SK-N-SH (cell line): ENCODE data around the gene RASGRF2. TPM values are rescaled to one million over a fixed set of nuclear protein-coding genes. Genes with fewer than 3 reads are reported as not detected.
"Not testable (repeated sequence)": the region's sequence is repeated elsewhere in the genome, so short reads cannot be mapped to it uniquely, and the experiment has no call there.

Experiments used
- CTCF ChIA-PET: fragments of 300-600, 350-600 bp; formaldehyde crosslinking; extraction: SDS; loops from one replicate; lab custom pipeline; 2021; lab: Yijun Ruan, JAX
- POLR2A ChIA-PET: fragments of 350-600 bp; sonication (Branson Sonifier 250); formaldehyde crosslinking; extraction: SDS; loops from one replicate; lab custom pipeline; 2020; ENCODE audit warnings: antibody characterized with exemption, inconsistent platforms; lab: Yijun Ruan, JAX
- DNase-seq: peaks from one replicate; pipeline ENCODE4 v3.0.0; 2012
- H2AFZ ChIP-seq: fragments of 200-600 bp; sonication (generic); 2 replicates; pipeline ENCODE4 v1.8.1; 2016; ENCODE audit warnings: antibody characterized with exemption, mild to moderate bottlenecking, low read depth
- H3F3A ChIP-seq: fragments of 200-600 bp; sonication (generic); replicated peaks from 2 replicates; pipeline ENCODE3; 2016; ENCODE audit warnings: antibody characterized with exemption, mild to moderate bottlenecking; ENCODE audit not compliant: insufficient read depth
- H3K27ac ChIP-seq, 2 experiments: fragments of 200-500 bp in 1 of 2; fragments of 200-600 bp in 1 of 2; sonication (Bioruptor generic) in 1 of 2; sonication (generic), shearing (Covaris generic) in 1 of 2; 2 replicates each; pipeline versions ENCODE4 v1.5.1 to v1.6.1; 2014 to 2016; ENCODE audit warnings: low read depth in 2 of 2, inconsistent platforms in 1 of 2, low read length in 1 of 2, mild to moderate bottlenecking in 1 of 2, mixed read lengths in 1 of 2
- H3K27me3 ChIP-seq: fragments of 200-600 bp; sonication (generic), shearing (Covaris generic); 2 replicates; pipeline ENCODE4 v1.6.1; 2016; ENCODE audit warnings: mixed run types; ENCODE audit not compliant: insufficient read depth
- H3K36me3 ChIP-seq, 2 experiments: fragments of 200-500 bp in 1 of 2; fragments of 200-600 bp in 1 of 2; sonication (Bioruptor generic) in 1 of 2; sonication (generic) in 1 of 2; replicated peaks in 1 of 2; 2 replicates each; pipeline versions ENCODE3 to v1.5.1; 2014 to 2016; ENCODE audit warnings: low read length in 1 of 2, mild to moderate bottlenecking in 1 of 2; ENCODE audit not compliant: insufficient read depth in 2 of 2, control insufficient read depth in 1 of 2
- H3K4me1 ChIP-seq, 2 experiments: fragments of 200-500 bp in 1 of 2; fragments of 200-600 bp in 1 of 2; sonication (Bioruptor generic) in 1 of 2; sonication (generic), shearing (Covaris generic) in 1 of 2; 2 replicates each; pipeline versions ENCODE4 v1.5.1 to v1.6.1; 2014 to 2016; ENCODE audit warnings: low read depth in 1 of 2, low read length in 1 of 2, mixed run types in 1 of 2; ENCODE audit not compliant: insufficient read depth in 2 of 2, control insufficient read depth in 1 of 2
- H3K4me2 ChIP-seq: fragments of 200-600 bp; sonication (generic), shearing (Covaris generic); 2 replicates; pipeline ENCODE4 v1.6.1; 2017; ENCODE audit warnings: mixed run types
- H3K4me3 ChIP-seq, 2 experiments: fragments of 200-500 bp in 1 of 2; fragments of 200-600 bp in 1 of 2; sonication (Bioruptor generic) in 1 of 2; sonication (generic), shearing (Covaris generic) in 1 of 2; 2 replicates each; pipeline versions ENCODE4 v1.5.1 to v1.8.1; 2014 to 2016; ENCODE audit warnings: low read depth in 2 of 2, inconsistent platforms in 1 of 2, low read length in 1 of 2, mild to moderate bottlenecking in 1 of 2, mixed read lengths in 1 of 2, moderate library complexity in 1 of 2
- H3K79me2 ChIP-seq: fragments of 200-600 bp; sonication (generic); 2 replicates; pipeline ENCODE4 v1.8.1; 2017; ENCODE audit warnings: mild to moderate bottlenecking; ENCODE audit not compliant: insufficient read depth
- H3K9ac ChIP-seq: fragments of 200-600 bp; sonication (generic); 2 replicates; pipeline ENCODE4 v1.6.1; 2017; ENCODE audit warnings: mixed run types
- H3K9me2 ChIP-seq: fragments of 200-600 bp; sonication (generic); 2 replicates; pipeline ENCODE4 v1.6.1; 2017; ENCODE audit warnings: mixed run types
- H3K9me3 ChIP-seq: fragments of 200-600 bp; sonication (generic); 2 replicates; pipeline ENCODE4 v1.6.1; 2017; ENCODE audit warnings: mixed run types, mild to moderate bottlenecking, moderate library complexity
- H4K20me1 ChIP-seq: fragments of 200-600 bp; sonication (generic); 2 replicates; pipeline ENCODE4 v1.6.1; 2017; ENCODE audit warnings: mild to moderate bottlenecking, mixed run types; ENCODE audit not compliant: insufficient read depth
- EP300 ChIP-seq, 2 experiments: IDR thresholded peaks; 2 replicates each; pipeline versions ENCODE4 v1.4.0 to v1.6.1; 2012; ENCODE audit warnings: borderline replicate concordance in 1 of 2, low read depth in 1 of 2, low read length in 1 of 2
- FOXM1 ChIP-seq: IDR thresholded peaks from 2 replicates; pipeline ENCODE4 v1.4.0; 2012; ENCODE audit warnings: low read depth, mild to moderate bottlenecking
- RFX5 ChIP-seq: IDR thresholded peaks from 2 replicates; pipeline ENCODE4 v1.6.1; 2012; ENCODE audit warnings: mild to moderate bottlenecking, improper control_type of control experiment, low read length
- TEAD4 ChIP-seq: IDR thresholded peaks from 2 replicates; pipeline ENCODE4 v1.4.0; 2012; ENCODE audit warnings: mild to moderate bottlenecking, borderline replicate concordance; ENCODE audit not compliant: insufficient read depth
- WGBS: methylation state at CpG from one replicate; pipeline ENCODE4 v1.1.6; 2017; ENCODE audit warnings: low lambda C conversion rate; 5-methylcytosine and 5-hydroxymethylcytosine counted together
- polyA plus RNA-seq, 3 experiments: library from polyadenylated mRNA; depleted of rRNA; stranded (reverse); fragments of >200 nt; gene quantifications; 2 replicates each; pipeline ENCODE4 v1.2.3, GENCODE V29; 2012
- TF ChIP-seq, protein P1 (sequence below): IDR thresholded peaks from 2 replicates; pipeline ENCODE4 v1.4.0; 2012; ENCODE audit warnings: low read depth
- TF ChIP-seq, protein P2 (sequence below): IDR thresholded peaks from 2 replicates; pipeline ENCODE4 v1.6.1; 2012; ENCODE audit warnings: mild to moderate bottlenecking, low read depth, low read length, moderate library complexity
- TF ChIP-seq, protein P3 (sequence below): IDR thresholded peaks from 2 replicates; pipeline ENCODE4 v1.4.0; 2012; ENCODE audit warnings: low read depth, borderline replicate concordance

RASGRF2 gene
- polyA plus RNA-seq, 1 of the 3 experiments (the other 2 are of a cell fraction) = under 0.01 TPM

DNA sequence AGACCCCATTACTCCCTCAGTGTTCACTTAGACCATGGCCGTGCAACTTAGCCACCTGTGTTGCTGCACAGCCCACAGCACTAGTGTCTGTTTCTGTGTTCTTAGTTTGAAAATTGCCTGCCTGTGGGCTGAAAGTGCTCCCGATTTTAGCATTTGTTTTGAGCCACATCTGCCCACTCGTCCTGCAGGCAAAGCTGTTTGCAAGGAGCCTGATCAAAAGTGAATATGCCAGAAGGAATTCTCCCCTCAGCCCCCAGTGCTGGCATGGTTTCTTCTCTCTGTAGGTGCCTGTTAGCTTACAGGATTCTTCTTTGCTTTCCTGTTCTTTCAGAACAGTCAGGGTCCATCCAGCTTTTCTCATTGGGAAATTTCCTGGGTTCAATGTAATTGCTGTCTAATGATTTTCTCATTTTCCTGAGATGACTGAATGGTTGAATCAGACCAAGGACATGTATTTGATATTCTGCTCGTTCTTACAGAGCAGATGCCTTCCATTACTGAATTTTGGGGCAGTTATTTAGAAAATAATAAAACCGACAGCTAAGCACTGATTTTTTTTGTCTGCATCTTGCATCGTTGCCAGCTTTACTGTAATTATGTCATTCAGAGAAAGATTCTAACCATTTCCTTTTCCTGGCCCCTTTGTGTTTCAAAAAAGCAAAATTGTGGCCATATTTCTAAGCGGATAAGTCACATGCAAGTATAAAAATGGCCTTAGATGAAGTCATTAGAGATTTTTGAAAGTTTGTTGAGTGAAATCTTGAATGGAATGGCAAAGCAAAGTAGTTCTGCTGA, 161.9 kb downstream of the RASGRF2 start:
- no peaks in the 10 kb centered on the region for H4K20me1 ChIP-seq
- no peak overlapping the region for H3K9ac ChIP-seq
- H3K79me2 ChIP-seq = no peaks in the 10 kb centered on the region
- ChIA-PET CTCF (interaction anchor here (1.1 kb wide), 1 partner anchor 43 kb away, joined by 4 read pairs; no protein-coding TSS in a partner anchor), POLR2A (no interaction called here)
- DNase-seq = no peak
- no peaks in the 10 kb centered on the region for H3K9me2 ChIP-seq
- no peak overlapping the region for H3K27ac ChIP-seq
- H3K36me3 ChIP-seq = no peaks in the 10 kb centered on the region
- TF ChIP-seq FOXM1 (no peak), TEAD4 (no peak), RFX5 (no peak), EP300 (IDR thresholded peaks at IDR 0.05; ENCODE audit: borderline replicate concordance in 1 of 2, low read depth in 1 of 2, low read length in 1 of 2) (no peak)
- TF ChIP-seq, protein P1, sequence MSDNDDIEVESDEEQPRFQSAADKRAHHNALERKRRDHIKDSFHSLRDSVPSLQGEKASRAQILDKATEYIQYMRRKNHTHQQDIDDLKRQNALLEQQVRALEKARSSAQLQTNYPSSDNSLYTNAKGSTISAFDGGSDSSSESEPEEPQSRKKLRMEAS = no peak
- TF ChIP-seq, protein P2, sequence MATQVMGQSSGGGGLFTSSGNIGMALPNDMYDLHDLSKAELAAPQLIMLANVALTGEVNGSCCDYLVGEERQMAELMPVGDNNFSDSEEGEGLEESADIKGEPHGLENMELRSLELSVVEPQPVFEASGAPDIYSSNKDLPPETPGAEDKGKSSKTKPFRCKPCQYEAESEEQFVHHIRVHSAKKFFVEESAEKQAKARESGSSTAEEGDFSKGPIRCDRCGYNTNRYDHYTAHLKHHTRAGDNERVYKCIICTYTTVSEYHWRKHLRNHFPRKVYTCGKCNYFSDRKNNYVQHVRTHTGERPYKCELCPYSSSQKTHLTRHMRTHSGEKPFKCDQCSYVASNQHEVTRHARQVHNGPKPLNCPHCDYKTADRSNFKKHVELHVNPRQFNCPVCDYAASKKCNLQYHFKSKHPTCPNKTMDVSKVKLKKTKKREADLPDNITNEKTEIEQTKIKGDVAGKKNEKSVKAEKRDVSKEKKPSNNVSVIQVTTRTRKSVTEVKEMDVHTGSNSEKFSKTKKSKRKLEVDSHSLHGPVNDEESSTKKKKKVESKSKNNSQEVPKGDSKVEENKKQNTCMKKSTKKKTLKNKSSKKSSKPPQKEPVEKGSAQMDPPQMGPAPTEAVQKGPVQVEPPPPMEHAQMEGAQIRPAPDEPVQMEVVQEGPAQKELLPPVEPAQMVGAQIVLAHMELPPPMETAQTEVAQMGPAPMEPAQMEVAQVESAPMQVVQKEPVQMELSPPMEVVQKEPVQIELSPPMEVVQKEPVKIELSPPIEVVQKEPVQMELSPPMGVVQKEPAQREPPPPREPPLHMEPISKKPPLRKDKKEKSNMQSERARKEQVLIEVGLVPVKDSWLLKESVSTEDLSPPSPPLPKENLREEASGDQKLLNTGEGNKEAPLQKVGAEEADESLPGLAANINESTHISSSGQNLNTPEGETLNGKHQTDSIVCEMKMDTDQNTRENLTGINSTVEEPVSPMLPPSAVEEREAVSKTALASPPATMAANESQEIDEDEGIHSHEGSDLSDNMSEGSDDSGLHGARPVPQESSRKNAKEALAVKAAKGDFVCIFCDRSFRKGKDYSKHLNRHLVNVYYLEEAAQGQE = no peak
- TF ChIP-seq, protein P3, sequence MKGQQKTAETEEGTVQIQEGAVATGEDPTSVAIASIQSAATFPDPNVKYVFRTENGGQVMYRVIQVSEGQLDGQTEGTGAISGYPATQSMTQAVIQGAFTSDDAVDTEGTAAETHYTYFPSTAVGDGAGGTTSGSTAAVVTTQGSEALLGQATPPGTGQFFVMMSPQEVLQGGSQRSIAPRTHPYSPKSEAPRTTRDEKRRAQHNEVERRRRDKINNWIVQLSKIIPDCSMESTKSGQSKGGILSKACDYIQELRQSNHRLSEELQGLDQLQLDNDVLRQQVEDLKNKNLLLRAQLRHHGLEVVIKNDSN = no peak
- no peaks in the 10 kb centered on the region for H3K9me3 ChIP-seq
- 46% methylated on average over 7 of the region's 7 CpGs for WGBS
- H3K4me2 ChIP-seq = no peak overlapping the region
- H2AFZ ChIP-seq = no peak overlapping the region
- H3K4me1 ChIP-seq = peaks cover 0 to 4% of the 10 kb centered on the region in 2 experiments; a peak in 1 of 4 replicates
- no peaks in the 10 kb centered on the region for H3F3A ChIP-seq
- no peaks in the 10 kb centered on the region for H3K27me3 ChIP-seq
- H3K4me3 ChIP-seq = no peak overlapping the region

DNA sequence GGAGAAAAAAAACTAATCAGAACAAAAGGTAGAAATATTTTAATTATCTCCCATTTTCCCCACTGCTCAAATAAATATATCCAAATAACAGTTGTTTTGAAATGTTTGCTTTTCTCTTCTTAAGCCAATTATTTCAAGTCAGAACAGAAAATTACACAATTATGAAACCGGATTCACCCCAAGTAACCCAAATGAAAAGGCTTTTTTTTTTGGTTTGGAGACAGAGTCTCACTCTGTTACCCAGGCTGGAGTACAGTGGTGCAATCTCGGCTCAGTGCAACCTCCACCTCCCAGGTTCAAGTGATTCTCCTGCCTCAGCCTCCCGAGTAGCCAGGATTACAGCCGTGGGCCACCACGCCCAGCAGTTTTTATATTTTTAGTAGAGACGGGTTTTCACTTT, 164.5 kb downstream of the RASGRF2 start:
- H3K79me2 ChIP-seq, H3K9me2 ChIP-seq, POLR2A ChIA-PET, H3K27ac ChIP-seq, H3K4me2 ChIP-seq, H2AFZ ChIP-seq, DNase-seq, H3K4me1 ChIP-seq, H3K4me3 ChIP-seq, H3F3A ChIP-seq, H3K27me3 ChIP-seq, CTCF ChIA-PET, H4K20me1 ChIP-seq, H3K36me3 ChIP-seq, H3K9me3 ChIP-seq, H3K9ac ChIP-seq: not testable (repeated sequence)
- 58% methylated on average over 6 of the region's 6 CpGs for WGBS
